DMS153 treated with DMSO at 0.1 percent for 48 hours (cell line): ENCODE results near the gene TPSD1.
A peak's percentile ranks its signal among the peaks of the same experiment; 100 is the strongest.
"Not testable (repeated sequence)": the region's sequence is repeated elsewhere in the genome, so short reads cannot be mapped to it uniquely, and the experiment has no call there.

Experiments used
- DNase-seq: peaks from one replicate; lab custom pipeline; 2025; ENCODE audit not compliant: unreplicated experiment; lab: John Stamatoyannopoulos, UW

The TPSD1 gene

GRCh38 chr16:1262210-1262845 is 6.5 kb downstream of the TPSD1 start:
- no peak for DNase-seq

- no peak for DNase-seq
Measured at GRCh38 chr16:1262846-1263221, 7.0 kb downstream of the TPSD1 start.

GRCh38 chr16:1263591-1264344 is 7.9 kb downstream of the TPSD1 start:
- DNase-seq, result no peak

GRCh38 chr16:1264345-1265089 is 8.6 kb downstream of the TPSD1 start:
- no peak for DNase-seq

GRCh38 chr16:1265090-1265630 is 9.3 kb downstream of the TPSD1 start:
- no peak for DNase-seq

- DNase-seq, result no peak
Measured at GRCh38 chr16:1265826-1266225, 10.0 kb downstream of the TPSD1 start.

GRCh38 chr16:1269418-1269817 is 13.5 kb downstream of the TPSD1 start:
- not testable (repeated sequence) for DNase-seq

GRCh38 chr16:1271380-1271723 is 15.5 kb downstream of the TPSD1 start:
- DNase-seq, result no peak

- peak; percentile 87 for DNase-seq
Measured at GRCh38 chr16:1271724-1272413, 16.0 kb downstream of the TPSD1 start.

GRCh38 chr16:1272453-1273198 is 16.8 kb downstream of the TPSD1 start:
- DNase-seq, result no peak

GRCh38 chr16:1273816-1274215 is 17.9 kb downstream of the TPSD1 start:
- no peak for DNase-seq

GRCh38 chr16:1274767-1275166 is 18.9 kb downstream of the TPSD1 start:
- no peak for DNase-seq

GRCh38 chr16:1275791-1276579 is 20.1 kb downstream of the TPSD1 start:
- no peak for DNase-seq

- no peak for DNase-seq
Measured at GRCh38 chr16:1276580-1276878, 20.7 kb downstream of the TPSD1 start.

- no peak for DNase-seq
Measured at GRCh38 chr16:1277151-1277598, 21.3 kb downstream of the TPSD1 start.

- DNase-seq, result no peak
Measured at GRCh38 chr16:1277617-1278282, 21.9 kb downstream of the TPSD1 start.

GRCh38 chr16:1278477-1278876 is 22.6 kb downstream of the TPSD1 start:
- DNase-seq, result no peak

- DNase-seq, result no peak
Measured at GRCh38 chr16:1279081-1279944, 23.4 kb downstream of the TPSD1 start.
